OCI-LY7 (cell line): ENCODE data around the gene CTPS2.

Source experiments
- EZH2phosphoT487 ChIP-seq: fragments of 200-600 bp; sonication (generic); IDR thresholded peaks from 2 replicates; pipeline ENCODE4 v1.6.1; 2018; ENCODE audit warnings: low read depth, borderline replicate concordance, mild to moderate bottlenecking, mixed run types, antibody characterized with exemption, low read length, moderate library complexity, mixed read lengths
- TF ChIP-seq, protein P1 (sequence below): fragments of 200-600 bp; sonication (generic); conservative IDR thresholded peaks from 2 replicates; pipeline ENCODE4 v1.5.1; 2014; ENCODE audit warnings: mild to moderate bottlenecking, antibody characterized with exemption, low read length, moderate library complexity, mixed read lengths

DNA sequence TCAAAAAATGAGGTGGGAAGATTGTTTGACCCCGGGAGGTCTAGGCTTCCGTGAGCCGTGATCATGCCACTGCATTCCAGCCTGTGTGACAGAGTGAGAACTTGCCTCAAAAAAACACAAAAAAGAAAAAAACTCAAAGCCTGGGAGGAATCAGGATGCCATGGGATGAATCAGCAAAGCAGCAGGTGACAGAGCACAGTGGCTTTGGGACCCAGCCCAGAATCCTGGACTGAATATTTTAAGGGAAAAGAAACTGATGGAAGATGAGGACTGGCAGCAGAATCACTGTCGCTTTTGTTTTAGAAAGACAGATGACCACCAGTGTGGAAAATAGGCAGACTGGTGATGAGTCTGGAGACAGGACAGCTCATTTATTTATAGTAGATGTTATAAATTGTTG is 45.9 kb downstream of the CTPS2 start:
- TF ChIP-seq, protein P1, sequence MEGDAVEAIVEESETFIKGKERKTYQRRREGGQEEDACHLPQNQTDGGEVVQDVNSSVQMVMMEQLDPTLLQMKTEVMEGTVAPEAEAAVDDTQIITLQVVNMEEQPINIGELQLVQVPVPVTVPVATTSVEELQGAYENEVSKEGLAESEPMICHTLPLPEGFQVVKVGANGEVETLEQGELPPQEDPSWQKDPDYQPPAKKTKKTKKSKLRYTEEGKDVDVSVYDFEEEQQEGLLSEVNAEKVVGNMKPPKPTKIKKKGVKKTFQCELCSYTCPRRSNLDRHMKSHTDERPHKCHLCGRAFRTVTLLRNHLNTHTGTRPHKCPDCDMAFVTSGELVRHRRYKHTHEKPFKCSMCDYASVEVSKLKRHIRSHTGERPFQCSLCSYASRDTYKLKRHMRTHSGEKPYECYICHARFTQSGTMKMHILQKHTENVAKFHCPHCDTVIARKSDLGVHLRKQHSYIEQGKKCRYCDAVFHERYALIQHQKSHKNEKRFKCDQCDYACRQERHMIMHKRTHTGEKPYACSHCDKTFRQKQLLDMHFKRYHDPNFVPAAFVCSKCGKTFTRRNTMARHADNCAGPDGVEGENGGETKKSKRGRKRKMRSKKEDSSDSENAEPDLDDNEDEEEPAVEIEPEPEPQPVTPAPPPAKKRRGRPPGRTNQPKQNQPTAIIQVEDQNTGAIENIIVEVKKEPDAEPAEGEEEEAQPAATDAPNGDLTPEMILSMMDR: no peak
- TF ChIP-seq EZH2phosphoT487: no peak
